ENCODE results near the gene SEC24B.

DNA sequence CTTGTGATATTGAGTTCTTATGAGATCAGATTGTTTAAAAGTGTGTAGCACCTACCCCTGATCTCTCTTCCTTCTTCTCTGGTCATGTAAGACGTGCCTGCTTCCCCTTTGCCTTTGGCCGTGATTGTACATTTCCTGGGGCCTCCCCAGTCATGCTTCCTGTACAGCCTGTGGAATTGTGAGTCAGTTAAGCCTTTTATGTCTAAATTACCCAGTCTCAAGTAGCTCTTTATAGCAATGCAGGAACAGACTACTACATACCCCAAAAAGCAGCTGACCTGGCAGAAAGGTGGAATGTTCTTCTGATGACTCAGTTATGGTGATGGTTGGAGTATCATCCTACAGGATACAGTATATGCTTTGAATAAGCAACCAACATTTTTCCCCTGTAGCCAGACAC, 115.0 kb downstream of the SEC24B start:
- TF ChIP-seq, protein P1, sequence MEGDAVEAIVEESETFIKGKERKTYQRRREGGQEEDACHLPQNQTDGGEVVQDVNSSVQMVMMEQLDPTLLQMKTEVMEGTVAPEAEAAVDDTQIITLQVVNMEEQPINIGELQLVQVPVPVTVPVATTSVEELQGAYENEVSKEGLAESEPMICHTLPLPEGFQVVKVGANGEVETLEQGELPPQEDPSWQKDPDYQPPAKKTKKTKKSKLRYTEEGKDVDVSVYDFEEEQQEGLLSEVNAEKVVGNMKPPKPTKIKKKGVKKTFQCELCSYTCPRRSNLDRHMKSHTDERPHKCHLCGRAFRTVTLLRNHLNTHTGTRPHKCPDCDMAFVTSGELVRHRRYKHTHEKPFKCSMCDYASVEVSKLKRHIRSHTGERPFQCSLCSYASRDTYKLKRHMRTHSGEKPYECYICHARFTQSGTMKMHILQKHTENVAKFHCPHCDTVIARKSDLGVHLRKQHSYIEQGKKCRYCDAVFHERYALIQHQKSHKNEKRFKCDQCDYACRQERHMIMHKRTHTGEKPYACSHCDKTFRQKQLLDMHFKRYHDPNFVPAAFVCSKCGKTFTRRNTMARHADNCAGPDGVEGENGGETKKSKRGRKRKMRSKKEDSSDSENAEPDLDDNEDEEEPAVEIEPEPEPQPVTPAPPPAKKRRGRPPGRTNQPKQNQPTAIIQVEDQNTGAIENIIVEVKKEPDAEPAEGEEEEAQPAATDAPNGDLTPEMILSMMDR (IDR thresholded peaks at IDR 0.05): no peak
- no peak for TF ChIP-seq POLR2A (IDR thresholded peaks at IDR 0.05)
- no peak for TF ChIP-seq POLR2AphosphoS5 (IDR thresholded peaks at IDR 0.05)
